Measurements from ENCODE around the gene KCNMA1.

The KCNMA1 gene

GRCh38 chr10:77230194-77230593 is 407.4 kb downstream of the KCNMA1 start:
- DNase-seq (ENCODE audit: low read depth), result peak; percentile 19
- TF ChIP-seq POLR2A (IDR thresholded peaks at IDR 0.05; ENCODE audit: extremely low read depth, insufficient read length) (no peak), CTCF (IDR thresholded peaks at IDR 0.05; ENCODE audit: low read depth, low read length) (no peak), MAX (IDR thresholded peaks at IDR 0.05; ENCODE audit: low read depth, low read length) (no peak), MYC (IDR thresholded peaks at IDR 0.05; ENCODE audit: low read depth, low read length) (no peak)
- no peak overlapping the region for H3K4me3 ChIP-seq (ENCODE audit: low read depth, low read length)

GRCh38 chr10:77229704-77230103 is 407.9 kb downstream of the KCNMA1 start:
- no peak for DNase-seq (ENCODE audit: low read depth)
- TF ChIP-seq POLR2A (IDR thresholded peaks at IDR 0.05; ENCODE audit: extremely low read depth, insufficient read length), result no peak
- no peak overlapping the region for H3K4me3 ChIP-seq (ENCODE audit: low read depth, low read length)

- DNase-seq (ENCODE audit: low read depth), result no peak
- TF ChIP-seq POLR2A (IDR thresholded peaks at IDR 0.05; ENCODE audit: extremely low read depth, insufficient read length), result no peak
Measured at GRCh38 chr10:77228559-77228958, 409.0 kb downstream of the KCNMA1 start.

GRCh38 chr10:77226853-77227565 is 410.6 kb downstream of the KCNMA1 start:
- no peak for DNase-seq (ENCODE audit: low read depth)
- TF ChIP-seq MAX (IDR thresholded peaks at IDR 0.05; ENCODE audit: low read depth, low read length) (no peak), MYC (IDR thresholded peaks at IDR 0.05; ENCODE audit: low read depth, low read length) (no peak), CTCF (IDR thresholded peaks at IDR 0.05; ENCODE audit: low read depth, low read length) (no peak), POLR2A (IDR thresholded peaks at IDR 0.05; ENCODE audit: extremely low read depth, insufficient read length) (no peak)
- no peak overlapping the region for H3K4me3 ChIP-seq (ENCODE audit: low read depth, low read length)

More at GRCh38 chr10:77228559-77228958, 409.0 kb downstream of the KCNMA1 start:
- no peak overlapping the region for H3K4me3 ChIP-seq (ENCODE audit: low read depth, low read length)

- no peak for DNase-seq (ENCODE audit: low read depth)
- H3K4me3 ChIP-seq (ENCODE audit: low read depth, low read length), result no peak overlapping the region
- TF ChIP-seq MAX (IDR thresholded peaks at IDR 0.05; ENCODE audit: low read depth, low read length) (no peak), CTCF (IDR thresholded peaks at IDR 0.05; ENCODE audit: low read depth, low read length) (no peak), MYC (IDR thresholded peaks at IDR 0.05; ENCODE audit: low read depth, low read length) (no peak)
Measured at GRCh38 chr10:77226452-77226851, 411.2 kb downstream of the KCNMA1 start.

GRCh38 chr10:77226020-77226419 is 411.6 kb downstream of the KCNMA1 start:
- H3K4me3 ChIP-seq (ENCODE audit: low read depth, low read length), result no peak overlapping the region
- no peak for TF ChIP-seq CTCF (IDR thresholded peaks at IDR 0.05; ENCODE audit: low read depth, low read length)
- no peak for TF ChIP-seq MAX (IDR thresholded peaks at IDR 0.05; ENCODE audit: low read depth, low read length)
- no peak for TF ChIP-seq MYC (IDR thresholded peaks at IDR 0.05; ENCODE audit: low read depth, low read length)
- TF ChIP-seq POLR2A (IDR thresholded peaks at IDR 0.05; ENCODE audit: extremely low read depth, insufficient read length), result no peak
- DNase-seq (ENCODE audit: low read depth), result no peak

Data from NB4 (cell line).